CD4-positive, alpha-beta T cell treated with Interleukin-15 for 4 hours (primary cell): ENCODE data around the gene SNAPC1.

Experiments
- DNase-seq: peaks from one replicate; pipeline ENCODE4 v3.0.0-alpha.2; 2020; ENCODE audit warnings: low spot score

SNAPC1 gene

GRCh38 chr14:61812347-61813095 lies 50.3 kb downstream of the SNAPC1 start, which contains the start of gene SYT16:
TSS of gene SYT16 (plus strand) at chr14:61812703.
- DNase-seq: no peak

- no peak for DNase-seq
Observed at GRCh38 chr14:61813096-61813606, 50.9 kb downstream of the SNAPC1 start.

DNA sequence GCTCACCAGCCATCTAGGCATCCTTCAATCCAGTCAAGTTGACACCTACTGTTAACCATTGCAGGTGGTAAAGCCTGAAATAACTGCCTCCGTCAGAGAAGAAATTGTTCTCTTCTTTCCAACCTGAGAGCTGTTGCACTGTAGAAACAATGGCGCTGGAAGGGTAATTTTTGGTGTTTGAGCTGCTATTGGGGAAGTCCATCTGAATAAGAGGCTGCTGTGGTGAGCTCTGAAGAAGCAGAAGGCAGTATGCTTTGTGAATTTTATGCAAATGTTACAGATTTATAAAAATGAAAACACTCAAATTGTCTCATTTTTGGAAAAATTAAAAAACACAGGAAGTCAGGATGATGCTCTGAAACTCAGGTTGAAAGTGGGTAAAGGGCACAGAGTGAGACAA lies 60.2 kb downstream of the SNAPC1 start:
- no peak for DNase-seq

DNA sequence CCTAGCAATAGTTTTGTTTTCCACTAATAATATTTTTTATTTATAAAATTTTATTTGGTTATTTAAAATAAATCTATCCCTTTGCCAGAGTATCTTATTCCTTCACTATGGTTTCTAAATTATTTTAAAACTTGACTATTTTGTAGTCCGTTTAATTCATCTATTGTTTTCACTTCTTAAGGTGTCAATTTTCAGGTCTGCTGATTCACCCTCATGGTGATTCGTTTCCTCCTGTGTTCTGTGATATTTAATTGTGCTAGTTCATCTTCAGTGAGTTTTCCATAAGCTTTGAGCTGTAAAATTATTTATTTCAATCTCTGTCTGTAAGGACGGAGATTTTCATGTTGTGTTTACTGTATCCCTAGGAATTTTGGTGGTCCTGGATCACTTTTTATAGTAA lies 70.6 kb downstream of the SNAPC1 start:
- no peak for DNase-seq

GRCh38 chr14:61836184-61836583 lies 74.0 kb downstream of the SNAPC1 start:
- no peak for DNase-seq

GRCh38 chr14:61836807-61837206 lies 74.6 kb downstream of the SNAPC1 start:
- DNase-seq: no peak

- DNase-seq: peak; percentile 72
Observed at GRCh38 chr14:61837336-61838229, 75.4 kb downstream of the SNAPC1 start.

DNA sequence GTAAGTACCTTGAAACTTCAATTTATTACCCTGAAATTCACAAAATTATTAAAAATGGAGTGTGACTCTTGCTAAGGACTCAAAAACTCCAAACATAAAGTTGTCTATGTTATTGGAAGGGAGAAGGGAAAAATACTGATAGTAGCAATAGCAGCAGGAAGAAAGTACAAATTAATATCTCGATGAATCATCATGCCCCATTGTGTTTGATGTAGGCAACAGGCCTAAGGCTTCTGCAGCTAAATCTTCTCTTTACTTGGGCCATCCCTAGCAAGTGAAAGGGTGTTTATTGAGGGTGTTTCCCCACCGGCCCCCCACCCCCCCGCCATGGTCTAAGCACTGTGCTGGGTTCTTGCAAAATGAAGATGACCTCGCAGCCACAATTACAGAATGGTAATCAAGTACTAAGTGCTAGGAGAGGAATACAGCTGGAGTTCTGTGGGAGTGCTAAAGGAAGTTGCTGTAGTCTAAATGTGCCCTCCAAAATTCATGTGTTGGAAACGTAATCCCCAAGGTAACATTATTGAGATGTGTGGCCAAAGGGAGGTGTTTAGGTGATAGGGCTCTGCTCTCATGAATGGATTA lies 76.5 kb downstream of the SNAPC1 start:
- no peak for DNase-seq

GRCh38 chr14:61839507-61839906 lies 77.3 kb downstream of the SNAPC1 start:
- DNase-seq: no peak

DNA sequence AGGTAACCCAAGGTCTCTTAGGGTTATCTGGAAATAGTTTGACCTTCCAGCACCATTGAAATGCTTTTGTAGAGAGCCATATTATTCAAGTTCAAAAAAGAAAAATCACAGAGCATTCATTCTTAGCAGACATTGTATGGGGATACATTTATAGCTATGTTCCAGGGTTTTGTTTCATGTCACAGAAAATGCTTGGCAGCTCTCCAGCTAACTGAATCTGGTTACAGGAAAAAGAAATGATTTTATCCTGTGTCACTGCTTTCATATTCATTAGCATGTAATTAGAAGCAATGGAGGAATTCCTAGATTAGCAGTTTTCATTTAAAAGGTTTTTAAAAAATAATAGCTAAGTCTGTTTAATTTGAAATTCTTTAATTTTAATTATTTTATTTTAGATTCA lies 78.9 kb downstream of the SNAPC1 start:
- no peak for DNase-seq
